GM03348 (cell line): ENCODE data around the gene RTL10.

Experiments
- DNase-seq: peaks from one replicate; pipeline ENCODE4 v3.0.0; 2012; ENCODE audit warnings: low spot score

The RTL10 gene

GRCh38 chr22:19822301-19823117 is 32.2 kb downstream of the RTL10 start:
- DNase-seq = no peak

GRCh38 chr22:19821523-19822300 is 33.0 kb downstream of the RTL10 start:
- no peak for DNase-seq

GRCh38 chr22:19820880-19821522 is 33.7 kb downstream of the RTL10 start:
- no peak for DNase-seq

- DNase-seq = no peak
Measured at GRCh38 chr22:19819911-19820879, 34.5 kb downstream of the RTL10 start.

GRCh38 chr22:19819208-19819910 is 35.3 kb downstream of the RTL10 start:
- no peak for DNase-seq

- DNase-seq = peak; percentile 5
Measured at GRCh38 chr22:19818324-19819207, 36.1 kb downstream of the RTL10 start.

- peak; percentile 1 for DNase-seq
Measured at GRCh38 chr22:19816372-19817119, 38.1 kb downstream of the RTL10 start.

GRCh38 chr22:19815823-19816290 is 38.8 kb downstream of the RTL10 start:
- no peak for DNase-seq

- peak; percentile 9 for DNase-seq
Measured at GRCh38 chr22:19815093-19815822, 39.4 kb downstream of the RTL10 start.

- peak; percentile 2 for DNase-seq
Measured at GRCh38 chr22:19814428-19814827, 40.2 kb downstream of the RTL10 start.

GRCh38 chr22:19812910-19813309 is 41.8 kb downstream of the RTL10 start:
- no peak for DNase-seq

GRCh38 chr22:19811811-19812771 is 42.6 kb downstream of the RTL10 start:
- DNase-seq = no peak

GRCh38 chr22:19811211-19811621 is 43.5 kb downstream of the RTL10 start:
- no peak for DNase-seq

- DNase-seq = peak; percentile 79
Measured at GRCh38 chr22:19810381-19811201, 44.1 kb downstream of the RTL10 start.

GRCh38 chr22:19809741-19810140 is 44.9 kb downstream of the RTL10 start:
- no peak for DNase-seq

GRCh38 chr22:19808873-19809478 is 45.7 kb downstream of the RTL10 start:
- DNase-seq = no peak
